IPS-NIHi7 (cell line): ENCODE results near the gene LZTS2.
A peak's percentile ranks its signal among the peaks of the same experiment; 100 is the strongest.

ENCODE experiments used
- DNase-seq: peaks from one replicate; pipeline ENCODE4 v3.0.0; 2012; ENCODE audit warnings: mixed read lengths; ENCODE audit errors: extremely low spot score

The LZTS2 gene

DNA sequence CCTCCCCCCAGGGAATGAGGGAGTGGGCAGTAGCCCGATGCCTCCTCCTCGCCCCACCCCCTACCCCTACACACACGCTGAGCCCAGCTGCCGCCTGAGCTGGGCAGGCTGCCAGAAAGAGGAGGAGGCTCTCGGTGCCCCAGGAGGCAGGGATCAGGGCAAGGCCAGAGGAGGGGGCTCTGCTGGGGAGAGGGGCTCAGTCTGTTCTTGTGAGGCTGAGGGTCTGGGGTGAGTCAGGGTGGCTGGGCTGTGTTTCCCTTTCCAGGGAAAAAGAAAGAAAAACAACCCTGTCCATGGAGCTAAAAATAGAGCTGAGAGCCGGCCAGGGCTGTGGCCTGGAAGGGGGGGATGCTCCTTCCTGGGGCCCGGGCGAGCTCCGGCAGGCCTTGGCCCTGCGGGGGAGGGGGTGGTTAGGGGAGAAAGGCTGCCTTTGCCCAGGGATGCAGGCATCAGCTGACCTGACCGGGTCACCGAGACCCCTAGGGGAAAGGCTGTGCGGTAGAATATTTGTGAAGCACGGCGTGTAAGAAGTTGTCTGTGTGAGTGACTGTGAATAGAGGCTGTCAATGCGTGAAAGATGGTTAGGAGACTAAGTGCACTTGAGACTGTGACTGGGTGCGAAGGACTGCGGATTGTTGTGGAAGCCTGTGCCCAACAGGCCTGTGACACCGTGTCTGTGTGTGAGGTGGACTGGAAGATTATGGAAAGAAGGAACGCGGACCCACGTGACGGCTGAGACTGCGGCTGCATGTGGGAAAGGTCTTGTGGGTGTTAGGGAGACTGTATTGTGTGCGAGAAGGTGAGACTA, 1.2 kb upstream of the LZTS2 start:
- DNase-seq: peak; percentile 78

DNA sequence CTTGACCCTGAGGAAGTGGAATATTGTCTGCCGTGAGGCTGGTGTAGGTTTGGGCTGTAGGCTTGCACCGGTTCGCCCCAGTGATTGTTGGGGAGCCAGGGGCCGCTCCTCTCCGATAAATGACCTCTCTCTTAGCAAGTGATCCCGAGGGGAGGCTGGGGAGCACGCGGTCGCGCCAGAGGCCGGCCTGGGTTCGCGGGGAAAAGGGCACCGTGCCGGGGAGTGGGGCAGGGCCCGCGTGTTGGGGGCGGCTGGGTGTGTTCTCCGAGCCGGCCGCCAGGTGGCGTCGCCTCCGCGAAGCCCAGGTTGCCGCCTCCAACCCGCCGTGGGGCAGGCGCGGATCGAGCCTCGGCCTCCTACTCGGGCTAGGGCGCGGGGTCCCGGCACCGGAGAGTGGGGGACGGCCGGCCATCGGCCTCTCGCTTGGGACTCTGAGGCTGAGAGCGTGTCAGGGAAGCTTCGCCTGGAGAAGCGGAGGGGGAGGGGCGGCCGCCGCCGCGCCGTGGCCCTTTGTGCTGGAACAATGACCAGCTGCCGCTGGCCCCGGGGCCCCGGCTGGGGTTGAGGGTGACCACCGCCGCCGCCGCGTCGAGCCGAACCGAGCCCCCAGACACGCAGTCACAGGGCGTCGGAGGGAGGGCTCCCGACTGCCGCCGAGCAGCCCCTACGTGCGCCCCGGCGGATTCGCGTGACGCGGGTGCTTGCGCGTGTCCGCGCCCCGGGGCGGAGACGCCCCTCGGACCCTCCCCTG, 442 bp upstream of the LZTS2 start:
- DNase-seq: peak; percentile 74

DNA sequence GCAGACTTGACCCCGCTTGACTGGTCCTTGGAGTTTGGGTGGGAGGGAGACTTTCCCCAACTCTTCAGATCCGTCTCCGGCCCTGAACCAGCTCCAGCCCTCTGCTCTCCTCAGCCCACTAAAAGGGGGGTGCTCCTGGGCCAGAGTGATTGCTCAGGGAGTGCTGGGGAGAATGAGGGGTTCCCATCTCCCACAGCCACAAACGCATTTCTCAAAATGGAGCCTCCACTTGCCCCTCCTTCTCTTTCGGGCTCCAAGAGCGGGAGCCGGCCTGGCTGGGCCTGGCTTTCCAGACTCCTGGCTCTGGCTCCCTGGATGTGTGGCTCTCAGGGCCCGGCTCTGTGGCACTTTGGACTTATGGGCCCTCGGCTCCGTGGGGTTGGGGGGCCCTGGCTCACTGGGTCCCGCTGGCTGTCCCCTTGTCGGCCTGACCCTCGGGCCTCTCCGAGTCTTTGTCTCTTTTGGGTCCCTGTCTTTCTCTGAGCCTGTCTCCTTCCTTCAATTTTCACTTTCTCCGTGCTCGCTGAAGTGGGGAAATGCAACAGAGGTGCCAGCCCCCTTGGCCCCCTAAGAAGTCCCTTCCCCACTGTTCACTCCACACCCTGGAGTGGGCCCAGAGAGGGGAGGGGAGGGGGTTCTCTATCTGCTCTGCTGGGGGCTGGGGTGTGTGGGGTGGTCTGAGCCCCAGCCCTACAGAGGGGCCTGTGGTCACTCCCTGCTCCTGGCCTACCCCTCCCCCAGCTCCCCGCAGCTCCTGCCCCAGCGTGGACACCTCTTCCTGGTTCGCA, 713 bp downstream of the LZTS2 start:
- DNase-seq: no peak

DNA sequence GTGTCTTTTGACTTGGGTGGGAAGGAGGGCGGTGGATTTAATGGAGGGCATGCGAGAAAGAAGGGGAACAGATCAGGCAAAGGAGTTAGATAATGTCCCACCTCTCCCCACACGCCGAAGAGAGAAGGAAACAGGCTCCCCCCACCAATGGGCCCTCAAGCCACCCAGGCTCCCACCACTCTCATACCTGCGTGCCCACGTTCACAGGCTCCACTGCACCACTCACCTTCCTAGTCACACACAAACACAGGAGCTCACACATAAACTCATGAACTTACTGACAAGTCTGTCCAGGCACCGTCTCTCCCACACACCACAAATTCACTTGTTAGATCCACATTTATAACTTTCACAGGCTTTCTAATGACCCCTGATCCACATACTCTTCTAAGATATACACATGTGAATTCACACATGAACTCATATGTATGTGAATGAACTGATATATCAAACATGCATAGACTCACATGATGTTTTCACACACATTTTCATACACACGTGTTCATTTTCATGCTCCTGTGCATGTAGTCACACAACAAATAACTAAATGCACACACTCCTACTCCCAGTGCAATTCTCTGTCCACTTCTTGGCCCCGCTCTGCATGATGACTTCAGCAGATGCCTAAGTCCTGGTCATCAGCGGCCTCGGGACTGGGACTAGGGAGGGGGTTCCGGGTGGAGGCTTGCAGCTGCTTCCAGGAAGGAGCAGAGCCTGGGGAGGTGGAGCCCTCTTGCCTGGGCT, 1.5 kb downstream of the LZTS2 start:
- no peak for DNase-seq

DNA sequence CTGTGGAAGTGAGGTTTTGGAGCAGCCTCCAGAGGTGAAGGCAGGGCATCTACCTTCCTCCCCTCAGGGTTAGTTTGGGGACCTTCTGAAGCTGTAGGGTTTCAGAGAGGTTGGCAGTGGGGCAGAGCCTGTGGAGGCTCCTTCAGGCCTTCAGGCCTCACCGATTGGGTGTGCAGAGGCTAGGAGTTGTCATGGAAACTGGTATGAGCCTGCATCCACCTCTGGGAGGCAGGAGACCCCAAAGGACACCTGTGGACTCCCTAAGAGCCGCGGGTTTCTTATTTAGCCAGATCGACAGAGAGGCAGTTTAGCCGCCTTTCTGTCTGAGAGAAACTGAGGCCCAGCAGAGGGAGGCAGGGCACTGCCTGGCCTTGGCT, 2.0 kb downstream of the LZTS2 start:
- no peak for DNase-seq

DNA sequence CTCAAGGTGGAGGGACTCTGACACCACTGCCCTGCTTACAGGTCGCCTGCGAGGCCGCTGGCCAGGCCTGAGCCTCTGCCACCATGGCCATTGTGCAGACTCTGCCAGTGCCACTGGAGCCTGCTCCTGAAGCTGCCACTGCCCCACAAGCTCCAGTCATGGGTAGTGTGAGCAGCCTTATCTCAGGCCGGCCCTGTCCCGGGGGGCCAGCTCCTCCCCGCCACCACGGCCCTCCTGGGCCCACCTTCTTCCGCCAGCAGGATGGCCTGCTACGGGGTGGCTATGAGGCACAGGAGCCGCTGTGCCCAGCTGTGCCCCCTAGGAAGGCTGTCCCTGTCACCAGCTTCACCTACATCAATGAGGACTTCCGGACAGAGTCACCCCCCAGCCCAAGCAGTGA, 2.8 kb downstream of the LZTS2 start:
- no peak for DNase-seq

DNA sequence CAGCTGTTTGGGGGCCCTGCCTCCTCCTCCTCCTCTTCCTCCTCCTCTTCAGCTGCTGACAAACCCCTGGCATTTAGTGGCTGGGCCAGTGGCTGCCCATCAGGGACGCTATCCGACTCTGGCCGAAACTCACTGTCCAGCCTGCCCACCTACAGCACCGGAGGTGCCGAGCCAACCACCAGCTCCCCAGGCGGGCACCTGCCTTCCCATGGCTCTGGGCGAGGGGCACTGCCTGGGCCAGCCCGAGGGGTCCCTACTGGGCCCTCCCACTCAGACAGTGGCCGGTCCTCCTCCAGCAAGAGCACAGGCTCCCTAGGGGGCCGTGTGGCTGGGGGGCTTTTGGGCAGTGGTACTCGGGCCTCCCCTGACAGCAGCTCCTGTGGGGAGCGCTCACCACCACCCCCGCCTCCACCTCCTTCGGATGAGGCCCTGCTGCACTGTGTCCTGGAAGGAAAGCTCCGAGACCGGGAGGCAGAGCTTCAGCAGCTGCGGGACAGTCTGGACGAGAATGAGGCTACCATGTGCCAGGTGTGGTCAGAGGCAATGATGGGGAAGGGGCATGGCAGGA, 4.1 kb downstream of the LZTS2 start:
- no peak for DNase-seq

DNA sequence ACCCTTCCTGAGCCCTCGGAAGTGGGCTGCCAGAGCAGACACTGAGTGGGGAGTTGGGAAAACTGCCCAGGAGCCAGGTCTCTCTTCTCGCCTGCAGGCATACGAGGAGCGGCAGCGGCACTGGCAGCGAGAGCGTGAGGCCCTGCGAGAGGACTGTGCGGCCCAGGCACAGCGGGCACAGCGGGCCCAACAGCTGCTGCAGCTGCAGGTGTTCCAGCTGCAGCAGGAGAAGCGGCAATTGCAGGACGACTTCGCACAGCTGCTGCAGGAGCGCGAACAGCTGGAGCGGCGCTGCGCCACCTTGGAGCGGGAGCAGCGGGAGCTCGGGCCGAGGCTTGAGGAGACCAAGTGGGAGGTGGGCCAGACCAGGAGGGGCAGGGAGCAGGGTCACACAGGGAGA, 5.8 kb downstream of the LZTS2 start:
- no peak for DNase-seq

DNA sequence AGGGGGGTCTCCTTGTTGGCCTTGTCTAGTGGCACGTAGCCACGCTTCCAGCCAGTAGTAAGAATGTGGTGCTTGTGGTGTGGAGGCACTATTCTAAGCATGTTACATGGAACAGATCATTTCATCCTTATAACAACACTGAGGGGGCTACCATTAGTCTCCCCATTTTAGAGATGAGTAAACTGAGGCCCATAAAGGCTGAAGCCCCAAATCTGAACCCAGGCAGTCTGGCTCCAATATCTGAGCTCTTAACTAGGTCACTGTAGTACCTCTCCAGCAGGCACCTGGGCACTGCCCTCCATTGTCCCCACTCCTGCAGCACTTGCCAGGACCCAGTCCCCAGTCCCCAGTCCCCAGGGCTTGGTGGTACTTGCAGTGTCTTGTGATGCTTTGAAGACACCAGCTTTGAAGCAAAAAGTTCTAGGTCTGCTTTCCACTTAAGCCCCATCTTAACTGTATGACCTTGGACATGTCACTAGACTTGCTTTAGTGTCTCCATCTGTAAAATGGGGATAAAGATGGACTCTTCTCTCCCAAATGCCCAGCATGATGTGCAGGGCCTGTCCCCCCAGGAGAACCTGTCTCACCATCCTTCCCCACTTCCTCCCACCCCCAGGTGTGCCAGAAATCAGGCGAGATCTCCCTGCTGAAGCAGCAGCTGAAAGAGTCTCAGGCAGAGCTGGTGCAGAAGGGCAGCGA, 6.4 kb downstream of the LZTS2 start:
- DNase-seq: no peak

DNA sequence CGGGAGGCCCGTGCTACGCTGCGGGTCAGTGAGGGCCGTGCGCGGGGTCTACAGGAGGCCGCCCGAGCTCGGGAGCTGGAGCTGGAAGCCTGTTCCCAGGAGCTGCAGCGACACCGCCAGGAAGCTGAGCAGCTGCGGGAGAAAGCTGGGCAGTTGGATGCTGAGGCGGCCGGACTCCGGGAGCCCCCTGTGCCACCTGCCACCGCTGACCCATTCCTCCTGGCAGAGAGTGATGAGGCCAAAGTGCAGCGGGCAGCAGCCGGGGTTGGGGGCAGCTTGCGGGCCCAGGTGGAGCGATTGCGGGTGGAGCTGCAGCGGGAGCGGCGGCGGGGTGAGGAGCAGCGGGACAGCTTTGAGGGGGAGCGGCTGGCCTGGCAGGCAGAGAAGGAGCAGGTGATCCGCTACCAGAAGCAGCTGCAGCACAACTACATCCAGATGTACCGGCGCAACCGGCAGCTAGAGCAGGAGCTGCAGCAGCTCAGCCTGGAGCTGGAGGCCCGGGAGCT, 7.0 kb downstream of the LZTS2 start:
- no peak for DNase-seq

DNA sequence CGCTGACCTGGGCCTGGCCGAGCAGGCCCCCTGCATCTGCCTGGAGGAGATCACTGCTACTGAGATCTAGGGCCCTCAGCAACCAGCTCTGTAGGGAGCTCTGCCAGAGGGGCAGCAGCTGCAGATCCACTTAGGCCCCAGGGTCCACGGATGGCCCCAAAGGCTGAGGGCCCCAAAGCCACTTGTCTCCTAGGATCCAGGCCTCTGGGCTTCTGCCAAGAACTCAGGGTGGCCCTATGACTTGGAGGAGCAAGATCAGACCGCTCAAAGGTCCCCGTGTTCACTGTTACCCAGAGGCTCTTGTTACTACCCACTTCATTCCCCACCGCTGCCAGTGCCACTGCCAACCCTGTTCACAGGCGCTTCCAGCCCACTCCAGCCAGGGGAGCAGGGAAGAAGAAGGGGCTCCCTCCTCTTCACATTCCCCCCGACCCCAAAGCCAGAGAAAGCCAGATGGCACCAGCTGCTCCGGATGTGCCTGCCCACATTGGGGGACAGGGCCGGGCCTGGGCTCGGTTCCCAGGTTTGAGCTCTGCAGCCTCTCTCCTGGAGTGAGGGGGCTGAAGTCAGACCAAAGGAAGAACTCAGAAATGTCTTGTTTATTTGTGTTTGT, 7.6 kb downstream of the LZTS2 start:
- DNase-seq: no peak

DNA sequence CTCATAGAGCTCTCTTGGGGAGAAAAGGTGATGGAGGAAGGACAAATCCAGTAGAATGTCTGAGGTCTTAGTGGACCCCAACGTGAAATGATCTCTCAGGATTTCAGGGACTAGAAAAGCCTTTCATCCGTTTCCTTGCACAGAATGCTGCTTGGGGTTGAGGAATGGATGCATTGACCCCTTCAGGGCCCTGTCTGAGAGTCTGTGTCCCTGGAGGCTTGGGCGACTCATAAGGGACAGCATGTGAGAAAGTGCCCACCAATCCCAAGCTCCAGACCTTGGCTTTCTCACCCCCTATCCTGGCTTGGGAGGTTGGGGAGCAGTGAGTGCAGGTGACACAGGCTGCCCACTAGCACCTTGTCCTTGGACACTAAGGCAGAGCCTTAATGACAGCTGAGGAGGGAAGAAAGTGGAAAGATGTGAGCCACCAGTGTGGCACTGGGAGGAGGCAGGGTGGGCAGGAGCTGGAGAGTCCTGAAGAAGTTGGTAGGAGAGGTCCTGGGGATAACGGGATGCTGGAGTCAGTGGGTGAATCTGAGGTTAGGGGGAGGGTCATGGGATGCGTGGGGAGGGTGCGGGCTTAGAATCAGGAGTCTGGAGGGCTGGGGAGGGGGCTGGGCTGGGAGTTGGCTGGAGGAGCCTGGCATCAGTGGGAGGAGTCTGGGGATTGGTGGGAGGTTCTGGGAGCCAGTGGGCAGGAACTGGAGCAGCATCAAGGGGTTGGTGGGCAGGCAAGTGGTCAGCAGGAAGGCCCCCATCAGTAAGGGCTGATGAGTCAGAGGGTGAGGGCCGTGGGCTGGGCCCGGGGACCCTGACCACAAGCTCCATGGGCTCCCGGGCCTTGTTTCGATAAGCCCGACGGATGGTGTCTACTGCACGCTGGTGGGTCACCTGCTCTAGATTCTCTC, 8.6 kb downstream of the LZTS2 start:
- no peak for DNase-seq

DNA sequence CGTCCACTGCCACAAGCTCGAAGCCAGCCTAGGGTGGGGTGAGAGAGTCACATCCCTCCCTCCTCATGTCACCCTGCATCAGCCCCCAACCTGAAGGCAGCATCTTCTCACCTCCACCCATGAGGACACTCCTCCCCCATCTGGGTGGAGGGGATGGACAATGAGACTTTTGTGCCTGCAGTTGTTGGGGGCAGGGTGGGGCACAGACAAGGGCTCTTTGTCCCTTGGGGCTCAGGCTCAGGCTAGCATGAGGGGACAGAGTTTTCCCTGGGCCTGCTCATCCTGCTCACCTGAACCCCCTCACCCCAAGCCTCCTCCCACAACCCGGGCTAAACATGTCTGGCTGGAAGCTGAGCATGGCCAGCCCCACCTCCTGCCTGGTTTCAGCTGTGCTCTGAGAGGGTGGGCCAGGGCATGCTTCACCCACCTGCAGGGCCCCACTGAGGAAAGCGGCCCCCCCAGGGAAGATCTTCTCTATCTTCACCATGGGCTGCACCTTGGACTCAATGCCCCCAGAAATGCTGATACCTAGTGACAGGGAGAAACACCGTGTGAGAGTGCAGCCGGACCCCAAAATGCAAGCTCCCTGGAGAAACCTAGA, 9.3 kb downstream of the LZTS2 start:
- DNase-seq: no peak

DNA sequence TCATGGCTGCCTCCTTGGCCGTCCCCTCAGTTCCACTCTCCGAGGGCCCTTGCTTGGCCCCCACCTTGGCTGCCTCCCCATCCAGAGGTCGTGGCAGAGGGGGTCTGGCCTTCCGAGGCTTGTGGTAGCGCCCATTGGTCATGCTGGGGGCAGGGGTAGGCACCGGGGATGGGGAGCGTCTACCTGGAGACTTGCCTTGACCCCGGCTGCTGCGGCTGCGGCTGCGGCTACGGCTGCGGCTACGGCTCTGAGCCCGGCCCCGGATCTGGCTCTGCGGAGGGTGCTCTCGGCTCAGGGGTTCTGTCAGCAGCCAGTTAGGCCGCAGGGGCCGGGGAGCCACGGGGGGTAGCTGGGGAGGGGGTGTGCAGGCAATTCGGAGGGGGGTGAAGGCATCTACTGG, 10.7 kb downstream of the LZTS2 start:
- no peak for DNase-seq

DNA sequence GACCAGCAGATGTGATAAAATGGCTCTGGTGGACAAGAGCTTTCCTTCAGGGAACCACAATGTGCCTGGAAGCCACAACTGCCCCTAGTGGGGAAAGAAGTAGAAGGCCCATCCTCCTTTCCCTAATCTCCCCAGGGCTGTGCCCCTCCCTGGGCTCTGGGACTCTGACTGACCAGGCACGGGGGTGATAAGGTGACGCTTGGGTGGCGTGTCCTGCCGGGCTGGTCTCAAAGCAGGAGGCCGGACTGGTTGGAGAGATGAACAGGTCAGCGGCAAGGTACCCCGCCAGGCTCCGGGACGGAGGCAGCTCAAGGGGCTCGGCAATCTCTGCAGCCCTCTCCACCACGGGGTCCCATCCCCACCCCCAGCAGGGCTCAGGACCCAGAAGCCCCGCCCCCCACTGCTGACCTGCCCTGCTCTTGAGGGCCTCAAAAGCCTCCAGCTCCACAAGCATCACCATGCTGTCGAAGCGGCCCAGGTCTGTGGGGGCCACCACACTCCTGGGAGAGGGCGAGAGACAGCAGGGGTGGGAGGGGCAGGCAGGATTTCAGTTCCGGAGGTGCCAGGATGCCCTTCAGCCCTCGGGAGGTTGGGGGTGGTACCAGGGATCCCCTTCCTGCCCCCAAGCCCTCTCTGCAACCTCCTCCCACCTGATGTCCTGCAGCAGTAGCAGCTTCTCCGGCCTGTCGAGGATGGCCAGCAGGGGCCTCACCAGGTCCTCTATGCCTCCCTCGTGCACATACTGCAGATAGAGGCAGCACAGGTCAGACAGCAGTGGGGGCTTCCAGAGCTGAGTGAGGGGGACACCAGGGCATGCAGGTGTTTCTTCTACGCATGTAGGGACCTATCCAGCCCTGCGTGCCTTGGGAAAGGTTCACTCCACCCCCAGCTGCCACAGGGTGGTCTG, 12.2 kb downstream of the LZTS2 start:
- peak; percentile 64 for DNase-seq

DNA sequence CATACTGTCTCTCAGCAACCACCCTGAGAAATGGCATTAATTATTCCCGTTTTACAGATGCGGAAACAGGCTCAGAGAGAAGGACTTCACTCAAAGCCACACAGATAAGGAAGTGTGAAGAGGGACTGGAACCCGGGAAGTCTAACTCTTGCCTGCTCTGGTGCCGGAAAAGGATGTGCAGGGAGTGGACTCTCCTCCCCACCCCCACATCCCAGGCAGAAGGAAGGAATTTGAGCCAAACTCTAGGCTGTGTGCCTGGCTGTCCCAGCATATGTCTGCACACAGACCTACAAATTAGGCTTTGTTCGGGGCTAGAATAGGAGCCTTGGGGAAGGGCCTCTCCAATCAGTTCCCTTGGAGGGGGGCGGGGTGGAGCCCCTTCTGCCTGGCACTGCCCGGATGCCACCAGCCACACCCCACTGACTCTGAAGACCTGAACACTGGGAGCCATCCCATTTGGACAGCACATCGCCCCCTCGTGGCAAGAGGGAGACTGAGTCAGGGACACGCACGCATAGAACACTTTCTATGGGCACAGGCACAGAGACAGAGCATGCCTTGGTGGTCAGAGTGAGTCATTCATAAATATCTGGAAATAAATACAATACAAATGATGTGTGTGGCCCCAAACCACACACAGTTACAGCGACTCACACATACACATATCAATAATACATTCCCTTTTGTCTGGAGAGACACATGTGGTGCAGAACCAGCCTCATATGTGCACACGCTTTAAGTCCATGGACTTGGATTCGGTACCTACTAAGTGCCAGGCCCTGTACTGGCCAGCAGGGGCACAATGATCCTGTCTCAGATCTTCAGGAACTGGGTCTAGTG, 13.1 kb downstream of the LZTS2 start:
- peak; percentile 76 for DNase-seq

DNA sequence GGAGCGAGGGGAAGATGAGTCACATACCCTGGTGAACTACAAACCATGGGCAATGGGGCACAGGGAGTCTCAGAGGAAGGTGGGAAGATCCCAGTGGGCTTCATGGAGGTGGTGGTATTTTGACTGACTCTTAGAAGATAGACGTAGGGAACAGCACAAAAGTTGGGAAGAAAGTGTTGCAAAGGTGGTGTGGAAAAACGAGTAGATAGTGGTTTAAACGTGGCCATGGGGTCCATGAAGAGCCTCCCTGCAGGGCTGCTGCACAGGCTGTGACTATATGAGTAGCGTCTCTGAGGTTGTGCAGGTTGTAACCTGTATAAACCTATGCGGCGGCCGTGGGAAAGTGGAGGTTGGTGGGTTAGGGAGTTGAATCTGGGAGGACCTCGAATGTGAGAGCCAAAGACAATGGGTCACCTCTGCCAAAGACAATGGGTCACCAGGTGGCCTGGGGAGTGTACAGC, 13.8 kb downstream of the LZTS2 start:
- no peak for DNase-seq
